ENCODE measurements around the gene VWF. TPM values are rescaled to one million over a fixed set of nuclear protein-coding genes. Genes with fewer than 3 reads are reported as not detected.

VWF gene
- total RNA-seq, 1 donor from 2014 or later: 275 TPM

DNA sequence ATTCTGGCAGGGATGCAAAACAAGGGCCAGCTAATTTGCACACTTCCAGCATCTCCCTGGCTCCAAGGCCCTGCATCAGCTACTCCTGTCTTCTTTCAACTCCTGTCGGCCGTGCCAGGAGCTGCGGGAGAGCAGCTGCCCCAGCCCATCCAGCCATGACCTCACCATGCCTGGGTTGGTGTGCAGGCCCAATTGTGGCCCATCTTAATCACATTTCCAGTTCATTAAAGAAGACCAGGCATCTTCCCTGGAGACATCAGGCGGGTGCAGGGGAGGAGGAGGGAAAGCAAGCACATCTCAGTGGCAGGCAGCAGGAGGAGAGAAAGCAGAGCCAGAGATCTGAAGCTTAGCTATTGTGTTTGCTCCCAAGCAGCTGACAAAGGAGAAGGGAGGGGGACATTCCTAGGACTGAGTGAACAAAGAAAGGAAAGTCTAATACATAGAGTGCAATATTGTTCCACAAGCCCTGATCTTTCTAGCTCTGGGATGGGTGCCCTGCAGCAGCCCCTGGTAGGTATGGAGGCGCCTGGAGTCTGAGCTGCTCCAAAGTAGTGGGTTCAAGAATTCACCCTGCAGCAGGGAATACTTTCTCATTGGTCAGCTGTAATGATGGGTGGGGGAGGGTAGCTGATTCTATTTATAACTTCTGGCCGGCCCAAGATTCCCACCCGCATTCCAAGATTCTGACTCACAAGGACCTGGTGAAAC is 40.1 kb downstream of the VWF start:
- intact Hi-C loops (cut with micrococcal nuclease): no loop called here
- DNase-seq (no peak), ATAC-seq (peak; percentile 49)

DNA sequence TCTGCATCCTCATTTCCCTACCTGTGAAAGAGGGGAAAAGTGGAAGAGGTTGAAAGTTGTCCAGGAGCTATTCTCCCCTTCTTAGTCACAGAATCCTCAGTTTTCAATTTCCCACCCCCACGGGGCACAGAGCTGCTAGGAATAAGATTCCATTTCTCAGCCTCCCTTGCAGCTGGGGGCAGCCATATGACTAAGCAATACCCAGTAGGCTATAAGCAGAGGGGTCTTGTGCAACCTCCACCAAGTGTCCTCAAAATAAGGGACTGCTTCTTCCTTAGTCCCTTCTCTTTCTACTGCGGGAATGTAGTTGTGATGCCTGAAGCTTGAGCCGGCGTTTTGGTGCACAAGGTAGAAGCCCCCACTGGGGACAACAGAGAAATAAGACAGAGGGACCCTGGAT is 40.9 kb downstream of the VWF start:
- DNase-seq (no peak), ATAC-seq (no peak)
- intact Hi-C loops (cut with micrococcal nuclease): no loop called here

GRCh38 chr12:6082613-6083012 is 41.9 kb downstream of the VWF start:
- ATAC-seq (no peak), DNase-seq (no peak)
- intact Hi-C loops (cut with micrococcal nuclease): no loop called here

GRCh38 chr12:6080149-6081045 is 44.1 kb downstream of the VWF start:
- DNase-seq (no peak), ATAC-seq (no peak)
- intact Hi-C loops (cut with micrococcal nuclease): no loop called here

GRCh38 chr12:6078398-6079096 is 45.9 kb downstream of the VWF start:
- intact Hi-C loops (cut with micrococcal nuclease): loop anchor here (10.0 kb wide), 1 partner anchor 106 kb away; no protein-coding TSS in a partner anchor
- DNase-seq: no peak
- ATAC-seq: peak; percentile 28

GRCh38 chr12:6077692-6078083 is 46.8 kb downstream of the VWF start:
- no peak for ATAC-seq

DNA sequence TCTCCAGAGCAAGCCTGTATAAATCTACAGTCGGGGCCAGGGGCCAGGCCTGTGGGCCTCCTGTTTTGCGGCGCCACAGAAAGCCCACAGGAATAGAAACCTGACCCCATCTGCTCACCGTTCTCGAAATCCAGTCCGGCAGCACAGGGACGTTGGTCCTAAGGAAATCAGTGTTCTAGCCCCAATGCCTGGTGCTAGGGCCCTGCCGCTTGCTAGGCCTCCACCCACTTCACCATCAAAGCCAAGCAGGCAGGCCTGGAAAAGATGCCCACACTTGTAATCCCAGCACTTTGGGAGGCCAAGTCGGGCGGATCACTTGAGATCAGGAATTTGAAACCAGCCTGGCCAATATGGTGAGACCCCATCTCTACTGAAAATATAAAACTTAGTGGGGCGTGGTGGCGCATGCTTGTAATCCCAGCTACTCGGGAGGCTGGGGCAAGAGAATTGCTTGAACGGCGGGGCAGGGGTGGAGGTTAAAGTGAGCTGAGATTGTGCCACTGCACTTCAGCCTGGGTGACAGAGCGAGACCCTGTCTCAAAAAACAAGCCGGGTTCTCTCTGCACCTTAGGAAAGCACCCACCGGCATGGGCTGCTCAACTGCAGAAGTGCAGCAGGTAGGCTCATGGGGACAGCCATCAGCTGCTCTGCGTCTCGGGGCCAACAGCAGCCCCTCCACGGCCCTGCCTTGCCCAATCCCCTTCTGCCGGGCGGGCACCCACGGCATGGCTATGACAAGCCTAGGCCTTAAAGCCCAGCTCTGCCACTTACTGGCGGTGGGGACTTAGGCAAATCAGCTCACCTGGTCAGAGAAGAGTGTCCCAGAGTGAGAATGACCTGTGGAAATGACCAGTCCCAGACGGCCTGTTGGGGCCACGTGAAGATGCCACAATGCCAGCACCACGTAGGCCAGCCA is 47.4 kb downstream of the VWF start:
- DNase-seq (no peak), ATAC-seq (no peak)
- intact Hi-C loops (cut with micrococcal nuclease): loop anchor here (10.0 kb wide), 1 partner anchor 108 kb away; no protein-coding TSS in a partner anchor

More at GRCh38 chr12:6077692-6078083, 46.8 kb downstream of the VWF start:
- DNase-seq: no peak
- intact Hi-C loops (cut with micrococcal nuclease): loop anchor here (10.0 kb wide), 1 partner anchor 107 kb away; no protein-coding TSS in a partner anchor

- intact Hi-C loops (cut with micrococcal nuclease): loop anchor here (10.0 kb wide), 1 partner anchor 108 kb away; no protein-coding TSS in a partner anchor
- ATAC-seq (no peak), DNase-seq (no peak)
These were observed 48.1 kb downstream of the VWF start for GRCh38 chr12:6076346-6076745.

DNA sequence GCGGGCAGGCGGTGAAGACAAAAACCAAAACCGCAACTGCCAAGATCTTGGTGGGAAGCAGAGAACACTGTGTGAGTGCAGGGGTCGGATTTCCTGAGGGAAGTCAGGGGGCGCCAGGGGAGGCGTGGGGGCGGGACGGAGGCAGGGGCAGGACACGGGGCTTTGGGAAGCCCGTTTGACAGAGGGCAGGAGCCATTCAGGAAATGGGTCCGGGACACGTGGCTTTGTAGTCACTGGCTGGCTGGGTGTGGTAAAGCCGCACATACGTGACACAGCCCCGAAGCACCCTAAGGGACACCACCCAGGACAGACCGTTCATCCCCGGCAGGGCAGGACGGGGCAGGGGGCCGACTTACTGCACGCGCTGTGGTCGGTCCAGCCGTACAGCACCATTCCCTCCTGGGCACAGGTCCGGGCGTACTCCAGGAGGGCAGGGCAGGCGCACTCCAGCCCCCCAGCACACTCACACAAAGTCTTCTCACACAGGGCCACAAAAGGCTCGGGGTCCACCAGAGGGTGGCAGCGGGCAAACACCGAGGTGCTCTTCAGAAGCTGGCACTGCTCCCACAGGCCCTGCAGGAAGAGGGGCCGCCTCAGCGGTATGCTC is 49.4 kb downstream of the VWF start:
- intact Hi-C loops (cut with micrococcal nuclease): loop anchor here (10.0 kb wide), 1 partner anchor 110 kb away; no protein-coding TSS in a partner anchor

GRCh38 chr12:6074427-6074826 is 50.0 kb downstream of the VWF start:
- no peak for ATAC-seq
- DNase-seq: no peak
- intact Hi-C loops (cut with micrococcal nuclease): loop anchor here (10.0 kb wide), 1 partner anchor 110 kb away; no protein-coding TSS in a partner anchor

More for the DNA sequence above, 49.4 kb downstream of the VWF start:
- DNase-seq (peak; percentile 56), ATAC-seq (peak; percentile 66)

DNA sequence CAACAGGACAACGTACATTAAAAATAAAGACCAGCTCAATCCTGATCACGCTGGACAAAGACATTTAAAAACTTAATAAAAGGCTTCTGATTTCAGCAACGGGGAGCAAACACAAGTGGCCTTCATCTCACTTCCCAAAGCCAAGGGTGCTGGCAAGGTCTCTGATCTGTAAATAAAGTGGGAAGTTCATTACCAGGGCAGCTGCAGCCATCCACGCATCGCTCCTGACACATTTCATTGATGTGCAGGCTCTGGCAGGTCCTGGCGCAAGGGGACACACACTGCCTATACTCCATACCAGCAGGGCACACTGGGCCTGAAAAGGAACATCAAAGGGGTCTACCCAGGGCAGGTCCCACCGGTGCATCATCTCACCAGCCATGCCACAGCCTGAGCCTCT is 51.0 kb downstream of the VWF start:
- ATAC-seq: no peak
- DNase-seq: no peak
- intact Hi-C loops (cut with micrococcal nuclease): loop anchor here (10.0 kb wide), 1 partner anchor 111 kb away; no protein-coding TSS in a partner anchor

GRCh38 chr12:6072302-6072752 is 52.1 kb downstream of the VWF start:
- peak; percentile 49 for ATAC-seq
- no peak for DNase-seq
- intact Hi-C loops (cut with micrococcal nuclease): loop anchor here (10.0 kb wide), 1 partner anchor 112 kb away; no protein-coding TSS in a partner anchor

GRCh38 chr12:6071589-6071988 is 52.9 kb downstream of the VWF start:
- DNase-seq (no peak), ATAC-seq (no peak)
- intact Hi-C loops (cut with micrococcal nuclease): loop anchor here (10.0 kb wide), 1 partner anchor 113 kb away; no protein-coding TSS in a partner anchor

DNA sequence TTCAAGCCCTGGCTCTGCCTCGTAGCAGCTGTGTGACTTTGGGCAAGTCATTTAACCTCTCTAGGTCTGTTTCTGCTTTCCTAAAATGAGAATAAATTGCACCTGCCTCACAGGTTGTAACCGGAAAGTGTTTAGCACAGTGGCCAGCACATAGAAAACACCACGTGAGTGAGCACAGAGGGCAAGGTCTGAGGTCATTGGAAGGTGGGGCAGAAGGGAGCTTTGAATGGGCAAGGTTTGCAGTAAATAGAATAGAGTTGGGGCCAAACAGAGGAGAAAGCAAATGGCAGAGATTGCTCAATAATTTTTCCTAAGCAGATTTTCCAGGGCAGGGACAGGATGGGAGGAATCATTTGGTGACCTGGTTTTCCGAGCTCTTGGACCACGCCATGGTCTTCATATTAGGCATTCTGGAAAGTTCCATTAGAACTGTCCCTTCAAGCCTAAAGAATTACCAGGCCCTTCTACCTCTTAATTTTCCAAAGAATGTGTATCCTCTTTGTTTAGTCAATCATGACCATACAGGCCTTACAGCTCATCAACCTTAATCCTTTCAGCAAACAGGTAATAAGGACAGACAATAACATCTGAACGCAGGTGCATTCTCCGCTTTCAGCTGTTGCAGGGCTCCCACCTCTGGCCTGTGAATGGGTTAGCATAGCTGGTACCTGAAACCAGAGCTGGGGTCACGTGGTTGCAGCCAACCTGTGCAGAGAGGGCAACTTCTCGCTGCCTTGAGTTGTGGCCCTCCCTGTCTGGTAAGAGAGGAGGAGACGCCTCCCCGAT is 53.8 kb downstream of the VWF start:
- DNase-seq: no peak
- intact Hi-C loops (cut with micrococcal nuclease): loop anchor here (10.0 kb wide), 1 partner anchor 114 kb away; no protein-coding TSS in a partner anchor
- no peak for ATAC-seq

DNA sequence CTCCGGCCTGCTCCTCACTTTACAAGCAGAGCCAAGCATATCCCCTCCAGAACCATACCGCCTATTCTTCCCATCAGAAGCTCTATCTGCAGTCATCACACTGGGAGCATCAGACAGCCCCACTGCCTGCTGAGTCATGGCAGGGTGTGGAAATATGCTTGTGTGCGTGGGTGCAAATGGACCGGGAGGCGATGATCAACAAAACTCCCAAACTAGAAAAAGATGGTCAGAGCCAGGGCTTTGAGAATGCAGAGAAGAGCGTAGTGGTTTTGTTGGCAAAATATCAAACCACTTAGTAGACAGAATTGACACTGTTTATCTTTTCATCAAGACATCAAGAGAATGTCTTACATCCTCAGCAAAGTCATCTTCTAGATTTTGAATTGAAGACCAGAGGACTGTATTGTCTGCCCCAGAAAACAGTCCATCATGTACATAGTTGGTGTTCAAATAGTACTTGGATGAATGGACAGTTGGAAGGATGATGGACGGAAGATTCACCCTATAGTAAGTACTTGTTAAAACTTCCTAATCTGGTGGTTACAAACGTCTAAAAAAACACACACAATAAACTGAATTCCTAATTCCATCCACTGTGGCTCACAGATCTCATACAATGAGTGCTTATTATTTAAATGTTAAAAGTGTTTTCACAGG is 54.9 kb downstream of the VWF start:
- no peak for DNase-seq
- intact Hi-C loops (cut with micrococcal nuclease): loop anchor here (5.0 to 10.0 kb wide), 2 partner anchors 115 to 213 kb away; no protein-coding TSS in a partner anchor
- peak; percentile 29 for ATAC-seq

GRCh38 chr12:6068227-6068626 is 56.2 kb downstream of the VWF start:
- intact Hi-C loops (cut with micrococcal nuclease): loop anchor here (5.0 kb wide), 1 partner anchor 214 kb away; no protein-coding TSS in a partner anchor

More at GRCh38 chr12:6068227-6068626, 56.2 kb downstream of the VWF start:
- ATAC-seq (no peak), DNase-seq (no peak)
